ENCODE data around the gene NR5A2.

- TF ChIP-seq POLR2AphosphoS5 (IDR thresholded peaks at IDR 0.05; ENCODE audit: low read depth, low read length) (no peak), SIN3A (IDR thresholded peaks at IDR 0.05; ENCODE audit: borderline replicate concordance, insufficient read depth, low read length) (no peak)
These were observed 198.9 kb downstream of the NR5A2 start for GRCh38 chr1:200226268-200226968.

All from PFSK-1 (cell line).